OCI-LY7 (cell line): ENCODE results near the gene PLD6. TPM values are rescaled to one million over a fixed set of nuclear protein-coding genes. Genes with fewer than 3 reads are reported as not detected.
"Not testable (repeated sequence)": the region's sequence is repeated elsewhere in the genome, so short reads cannot be mapped to it uniquely, and the experiment has no call there.

Experiments used
- Bru-seq: library from RNA; stranded (reverse); fragments of 400-500 nt; gene quantifications from one replicate; lab custom pipeline; 2021; lab: Mats Ljungman, UMichigan
- BruChase-seq, 2 experiments: library from RNA; stranded (reverse); fragments of 400-500 nt; gene quantifications; one replicate each; lab custom pipeline; 2021; lab: Mats Ljungman, UMichigan
- BruUV-seq: library from RNA; stranded (reverse); fragments of 400-500 nt; replicated peaks from 2 replicates; lab custom pipeline; 2021; lab: Mats Ljungman, UMichigan
- CTCF ChIA-PET: fragments of 300-600 bp; sonication (Branson Sonifier 250); formaldehyde crosslinking; loops from one replicate; lab custom pipeline; 2022; ENCODE audit warnings: antibody characterized with exemption; ENCODE audit not compliant: unreplicated experiment; lab: Charles Lee
- POLR2A ChIA-PET: fragments of 300-600 bp; sonication (Branson Sonifier 250); formaldehyde crosslinking; loops from one replicate; lab custom pipeline; 2022; ENCODE audit warnings: antibody characterized with exemption; lab: Charles Lee
- DNase-seq: peaks from one replicate; pipeline ENCODE4 v3.0.0-alpha.2; 2015; ENCODE audit warnings: low spot score
- H2AFZ ChIP-seq: fragments of 200-600 bp; sonication (generic), shearing (Covaris generic); 2 replicates; pipeline ENCODE4 v1.6.1; 2014; ENCODE audit warnings: mild to moderate bottlenecking, antibody characterized with exemption, low read length, moderate library complexity
- H3K27ac ChIP-seq: fragments of 200-600 bp; sonication (generic); 2 replicates; pipeline ENCODE4 v1.5.1; 2014; ENCODE audit warnings: mixed run types, low read depth, mild to moderate bottlenecking, moderate library complexity, low read length, inconsistent platforms; ENCODE audit not compliant: poor library complexity, severe bottlenecking
- H3K36me3 ChIP-seq: fragments of 200-600 bp; sonication (generic); 2 replicates; pipeline ENCODE4 v1.6.1; 2014; ENCODE audit warnings: mild to moderate bottlenecking, antibody characterized with exemption, low read length, moderate library complexity, mixed read lengths; ENCODE audit not compliant: insufficient read depth
- H3K4me1 ChIP-seq: fragments of 200-600 bp; sonication (generic); 2 replicates; pipeline ENCODE4 v1.5.1; 2014; ENCODE audit warnings: mild to moderate bottlenecking, low read length; ENCODE audit not compliant: insufficient read depth, poor library complexity, severe bottlenecking
- H3K4me2 ChIP-seq: fragments of 200-600 bp; sonication (generic); 2 replicates; pipeline ENCODE4 v1.6.1; 2014; ENCODE audit warnings: mild to moderate bottlenecking, low read length
- H3K4me3 ChIP-seq: fragments of 200-600 bp; sonication (generic); 2 replicates; pipeline ENCODE4 v1.5.1; 2014; ENCODE audit warnings: mild to moderate bottlenecking, low read depth, low read length; ENCODE audit not compliant: poor library complexity, severe bottlenecking
- H3K79me2 ChIP-seq: fragments of 200-600 bp; sonication (generic); 2 replicates; pipeline ENCODE4 v1.6.1; 2016; ENCODE audit warnings: low read depth, mild to moderate bottlenecking, low read length, moderate library complexity, mixed read lengths; ENCODE audit not compliant: insufficient read depth
- H3K9me2 ChIP-seq: fragments of 200-600 bp; sonication (generic); 2 replicates; pipeline ENCODE4 v1.6.1; 2016; ENCODE audit warnings: mild to moderate bottlenecking, low read length, mixed read lengths; ENCODE audit not compliant: insufficient read depth
- H3K9me3 ChIP-seq: fragments of 200-600 bp; sonication (generic); 2 replicates; pipeline ENCODE4 v1.6.1; 2014; ENCODE audit warnings: mild to moderate bottlenecking, mixed run types, low read length, mixed read lengths
- H4K20me1 ChIP-seq: fragments of 200-600 bp; sonication (generic); 2 replicates; pipeline ENCODE4 v1.6.1; 2014; ENCODE audit warnings: mild to moderate bottlenecking, antibody characterized with exemption, low read length, moderate library complexity, mixed read lengths; ENCODE audit not compliant: insufficient read depth
- CTCF ChIP-seq: fragments of 200-600 bp; sonication (generic); conservative IDR thresholded peaks from 2 replicates; pipeline ENCODE4 v1.5.1; 2014; ENCODE audit warnings: mild to moderate bottlenecking, antibody characterized with exemption, low read length, moderate library complexity, mixed read lengths
- EZH2phosphoT487 ChIP-seq: fragments of 200-600 bp; sonication (generic); IDR thresholded peaks from 2 replicates; pipeline ENCODE4 v1.6.1; 2018; ENCODE audit warnings: low read depth, borderline replicate concordance, mild to moderate bottlenecking, mixed run types, antibody characterized with exemption, low read length, moderate library complexity, mixed read lengths
- intact Hi-C: fragments of 100-400 bp; cut with micrococcal nuclease; formaldehyde crosslinking; loops from one replicate; pipeline ENCODE4 v1.10.0; 2022; ENCODE audit not compliant: unreplicated experiment
- long read RNA-seq: library from polyadenylated mRNA; stranded (forward); transcript quantifications from one replicate; pipeline ENCODE4 v2.0.0, GENCODE V29; 2022
- total RNA-seq, 2 experiments: library from RNA; depleted of rRNA in 1 of 2; stranded (reverse); fragments of >200 nt in 1 of 2; shearing (Covaris generic) in 1 of 2; gene quantifications; 2 replicates each; pipeline ENCODE4 v1.2.3, GENCODE V29; 2014 to 2022

The PLD6 gene
- total RNA-seq (2014; rRNA removed; shearing (Covaris generic)) (not detected in 2 replicates), total RNA-seq (2022) (not detected in 2 replicates), Bru-seq, nascent RNA (not detected), BruChase-seq, experiment 1, labeled RNA remaining after a 6-hour chase (percentile 15 among the genes with signal in this experiment), BruChase-seq, experiment 2, labeled RNA remaining after a 2-hour chase (not detected)
- long read RNA-seq: 0 reads

- Histone ChIP-seq H4K20me1 (no peaks in the 10 kb centered on the region), H3K4me1 (no peaks in the 10 kb centered on the region), H3K27ac (no peak within 1 kb of the TSS), H3K4me2 (peak within 1 kb of the TSS; percentile 48; the same call in 1 of the 2 replicates), H3K79me2 (no peaks in the 10 kb centered on the region), H3K9me3 (no peaks in the 10 kb centered on the region), H3K9me2 (no peaks in the 10 kb centered on the region), H3K4me3 (no peak within 1 kb of the TSS), H3K36me3 (no peaks in the 10 kb centered on the region), H2AFZ (no peak within 1 kb of the TSS)
- BruUV-seq: no TSS peak
- ChIA-PET CTCF (no interaction called here), POLR2A (interaction anchor here (0.6 kb wide), 1 partner anchor 29 kb away, joined by 3 read pairs; no protein-coding TSS in a partner anchor)
- DNase-seq: no peak
- no peak for TF ChIP-seq EZH2phosphoT487
- intact Hi-C loops: no loop called here
Observed at GRCh38 chr17:17206124-17206912, at the start of gene PLD6. TSS of gene PLD6 (minus strand) at chr17:17206333. CDS start at chr17:17206286, 47 bp downstream.

- BruUV-seq, POLR2A ChIA-PET: not testable (repeated sequence)
Observed at GRCh38 chr17:17255689-17256088, 49.6 kb upstream of the PLD6 start.

GRCh38 chr17:17254036-17254435, 47.9 kb upstream of the PLD6 start:
- Histone ChIP-seq H3K27ac (no peak overlapping the region), H3K4me2 (no peak overlapping the region), H3K4me1 (no peaks in the 10 kb centered on the region), H3K9me3 (no peaks in the 10 kb centered on the region), H4K20me1 (no peaks in the 10 kb centered on the region), H3K9me2 (no peaks in the 10 kb centered on the region), H3K79me2 (no peaks in the 10 kb centered on the region), H2AFZ (no peak overlapping the region), H3K4me3 (no peak overlapping the region), H3K36me3 (peaks cover 94% of the 10 kb centered on the region)
- ChIA-PET POLR2A (no interaction called here), CTCF (no interaction called here)
- intact Hi-C loops: no loop called here
- BruUV-seq: no TSS peak
- TF ChIP-seq CTCF: no peak
- TF ChIP-seq EZH2phosphoT487: no peak
- no peak for DNase-seq

More at GRCh38 chr17:17255689-17256088, 49.6 kb upstream of the PLD6 start:
- H3K4me1 ChIP-seq, DNase-seq, intact Hi-C loops, H3K27ac ChIP-seq, H3K4me2 ChIP-seq, H2AFZ ChIP-seq, CTCF ChIA-PET, H3K9me3 ChIP-seq, H3K79me2 ChIP-seq, H3K9me2 ChIP-seq, H3K4me3 ChIP-seq, H4K20me1 ChIP-seq: not testable (repeated sequence)
- peaks cover 94% of the 10 kb centered on the region for H3K36me3 ChIP-seq
